ENCODE results near the gene NUBP1. TPM values are rescaled to one million over a fixed set of nuclear protein-coding genes. Genes with fewer than 3 reads are reported as not detected.
"Not testable (repeated sequence)": the region's sequence is repeated elsewhere in the genome, so short reads cannot be mapped to it uniquely, and the experiment has no call there.

NUBP1 gene
- 14.8 TPM for total RNA-seq

GRCh38 chr16:10743610-10744369 lies at the start of gene NUBP1:
Gene NUBP1, plus strand, starts transcription at chr16:10743842. Its CDS starts 22 bp downstream, at chr16:10743864.
- peak; percentile 98 for DNase-seq

DNA sequence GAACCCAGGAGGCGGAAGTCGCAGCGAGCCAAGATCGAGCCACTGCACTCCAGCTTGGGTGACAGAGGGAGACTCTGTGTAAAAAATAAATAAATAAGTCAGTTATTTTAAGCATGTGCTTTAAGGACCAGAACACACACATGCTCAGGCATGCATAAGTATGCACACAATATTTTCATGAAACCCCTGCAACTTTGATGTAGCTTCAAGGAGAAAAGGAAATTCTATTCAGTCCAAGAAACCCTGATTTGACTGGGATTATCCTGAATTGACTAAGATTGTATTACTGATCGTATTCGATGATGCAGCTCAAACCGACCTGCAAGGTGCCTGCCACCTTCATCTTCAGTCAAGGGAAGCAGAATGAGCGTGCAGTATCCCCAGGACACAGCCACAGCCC lies 49.8 kb upstream of the NUBP1 start:
- DNase-seq: no peak

GRCh38 chr16:10694306-10694705 lies 49.3 kb upstream of the NUBP1 start:
- no peak for DNase-seq

DNA sequence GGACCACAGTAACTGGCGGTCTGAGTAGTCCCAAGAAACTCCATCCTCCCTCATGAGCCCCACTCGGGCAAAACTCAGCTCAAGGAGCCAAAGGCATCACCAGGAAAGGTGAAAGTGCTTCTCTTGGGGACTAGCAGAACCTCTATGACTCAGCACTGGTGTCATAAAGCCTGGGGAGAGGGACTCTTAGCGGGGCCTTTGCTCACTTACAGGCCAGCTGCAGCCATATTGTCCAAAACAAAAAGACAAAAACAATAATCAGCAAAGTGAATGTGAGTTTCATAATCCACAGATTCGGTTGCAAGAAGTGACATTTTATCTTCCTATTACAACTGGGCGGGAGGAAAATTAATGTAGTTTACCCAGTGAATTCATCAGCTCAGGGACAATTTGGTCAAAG lies 48.8 kb upstream of the NUBP1 start, which contains the start of gene TEKT5:
Gene TEKT5, minus strand, starts transcription at position 101 of the 400 bp plus-strand sequence. Its CDS starts 57 bp downstream, at position 44.
- no peak for DNase-seq

DNA sequence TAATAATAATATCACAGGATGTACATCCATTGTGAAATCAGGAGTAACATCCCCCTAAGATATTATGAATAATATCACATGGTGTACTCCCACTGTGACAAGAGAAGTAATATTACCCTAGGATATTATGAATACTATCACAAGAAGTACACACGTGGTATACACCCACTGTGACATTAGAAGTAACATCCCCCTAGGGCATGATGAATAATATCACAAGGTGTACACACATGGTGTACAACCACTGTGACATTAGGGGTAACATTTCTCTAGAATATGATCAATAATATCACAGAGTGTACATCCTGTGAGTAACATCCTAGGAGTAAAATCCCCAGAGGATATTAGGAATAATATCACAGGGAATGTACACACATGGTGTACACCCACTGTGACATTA lies 43.9 kb upstream of the NUBP1 start:
- DNase-seq: no peak

DNA sequence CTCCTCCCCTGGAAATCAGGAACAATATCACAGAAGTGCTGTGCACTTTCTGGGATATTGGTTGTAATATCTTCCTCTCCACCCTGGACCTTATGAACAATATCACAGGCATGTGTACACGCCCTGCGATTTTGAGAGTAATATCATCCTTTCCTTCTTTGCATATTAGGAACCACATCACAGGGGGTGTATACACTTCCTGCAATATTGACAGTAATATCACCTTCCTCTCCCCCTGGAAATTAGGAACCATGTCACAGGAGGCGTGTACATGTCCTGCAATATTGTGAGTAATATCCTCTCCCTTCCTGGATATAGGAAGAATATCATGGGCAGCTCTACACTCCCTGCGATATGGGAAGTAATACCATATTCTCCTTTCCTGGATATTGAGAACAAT lies 34.7 kb upstream of the NUBP1 start:
- no peak for DNase-seq

DNA sequence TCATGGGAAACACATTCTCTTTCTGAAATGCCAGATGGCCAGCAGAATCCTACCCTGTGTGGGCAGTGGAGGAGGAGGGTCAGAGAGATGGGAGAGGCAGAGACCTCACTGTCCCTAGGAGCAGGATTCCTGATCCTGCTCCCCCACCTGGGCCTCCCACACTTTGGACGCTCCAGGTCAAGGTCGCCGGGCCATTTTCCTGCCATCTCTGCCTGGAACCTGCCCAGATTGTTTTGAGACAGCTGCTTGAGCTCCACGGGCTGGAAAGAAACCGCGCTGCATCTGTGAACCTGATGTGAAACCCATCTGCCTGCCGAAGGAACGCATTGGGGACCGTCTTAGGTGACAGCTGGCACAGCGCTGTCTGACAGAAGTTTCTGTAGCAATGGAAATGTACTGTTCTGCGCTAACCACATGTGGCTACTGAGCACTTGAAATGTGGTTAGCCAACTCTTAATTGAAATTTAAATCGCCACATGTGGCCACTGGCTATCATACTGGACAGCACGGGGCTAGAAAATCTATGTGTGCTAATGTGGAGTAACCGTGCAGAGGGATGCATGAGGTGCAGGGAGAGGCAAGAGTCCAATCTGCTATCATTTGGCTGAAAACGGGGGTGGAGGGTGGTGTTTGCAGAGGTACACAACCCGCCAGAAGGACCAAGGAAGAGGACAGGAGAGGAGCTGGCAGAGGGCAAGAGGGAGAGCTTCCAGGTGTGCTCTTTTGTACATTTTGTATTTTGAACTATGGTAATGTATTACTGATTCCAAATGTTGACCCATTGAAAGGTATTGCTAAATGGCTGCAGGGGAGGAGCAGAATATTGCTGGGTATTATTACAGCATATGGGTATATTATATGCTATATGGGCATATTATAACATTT lies 15.4 kb upstream of the NUBP1 start:
- no peak for DNase-seq

DNA sequence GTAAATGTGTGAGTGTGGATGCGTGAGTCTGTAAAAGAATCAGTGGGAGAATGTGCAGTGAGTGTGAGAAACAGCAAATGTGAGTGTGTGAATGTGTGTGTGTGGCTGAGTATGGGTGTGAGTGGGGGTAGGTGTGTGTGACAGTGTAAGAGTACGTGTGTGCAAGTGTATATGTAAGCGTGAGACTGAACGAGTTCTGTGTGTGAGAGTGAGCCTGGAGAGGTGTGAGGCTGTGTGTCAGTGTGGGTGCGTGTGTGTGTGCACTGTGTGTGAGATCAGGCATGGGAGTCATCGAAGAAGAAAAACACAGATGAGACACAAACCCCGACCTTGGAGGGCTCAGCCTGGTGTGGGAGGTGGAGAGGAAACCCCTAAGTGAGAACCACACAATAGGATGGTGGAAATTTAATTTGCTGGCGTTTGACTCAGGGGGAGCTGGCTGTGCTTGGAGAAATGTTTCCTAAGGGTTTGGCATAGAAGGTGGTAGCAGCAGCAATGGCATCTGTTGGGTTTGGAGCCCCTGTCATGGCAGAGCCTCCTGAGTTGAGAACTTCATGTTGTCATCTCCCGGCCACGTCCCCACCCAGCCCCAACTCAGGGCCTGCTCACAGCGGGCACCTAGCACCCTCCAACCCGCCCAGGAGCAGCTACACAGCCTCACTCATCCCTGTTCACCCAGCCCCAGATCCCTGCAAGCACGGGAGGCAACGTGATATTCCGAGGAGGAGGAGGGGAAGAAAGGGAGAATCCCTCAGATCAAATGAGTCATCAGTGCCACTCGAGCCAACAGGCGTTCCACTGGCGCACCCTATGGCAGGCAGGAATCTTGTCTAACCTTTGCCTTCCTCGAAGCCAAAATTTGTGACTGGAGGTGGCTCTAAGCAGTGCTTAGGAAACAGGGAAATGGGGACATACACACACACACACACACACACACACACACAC lies 14.3 kb upstream of the NUBP1 start:
- no peak for DNase-seq

- DNase-seq: no peak
These were observed 11.9 kb upstream of the NUBP1 start for GRCh38 chr16:10731790-10732189.

GRCh38 chr16:10737068-10737625 lies 6.5 kb upstream of the NUBP1 start:
- peak; percentile 52 for DNase-seq

- DNase-seq: no peak
These were observed 5.2 kb upstream of the NUBP1 start for GRCh38 chr16:10738231-10739077.

GRCh38 chr16:10740000-10740844 lies 3.4 kb upstream of the NUBP1 start:
- no peak for DNase-seq

- no peak for DNase-seq
These were observed 2.8 kb upstream of the NUBP1 start for GRCh38 chr16:10740845-10741208.

DNA sequence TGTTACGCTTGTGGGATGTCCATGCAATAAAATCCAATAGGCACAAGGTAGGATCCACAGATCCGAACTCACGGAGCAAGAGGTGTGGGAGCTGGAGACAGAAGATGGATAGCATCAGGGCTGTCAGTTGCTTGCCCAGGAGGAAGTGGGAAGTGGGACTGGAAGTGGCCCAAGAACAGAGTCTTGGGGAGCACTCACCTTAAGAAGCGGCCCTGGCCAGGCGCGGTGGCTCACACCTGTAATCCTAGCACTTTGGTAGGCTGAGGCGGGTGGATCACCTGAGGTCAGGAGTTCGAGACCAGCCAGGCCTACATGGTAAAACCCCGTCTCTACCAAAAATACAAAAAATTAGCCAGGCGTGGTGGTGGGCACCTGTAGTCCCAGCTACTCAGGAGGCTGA lies 2.4 kb upstream of the NUBP1 start:
- DNase-seq: not testable (repeated sequence)

- no peak for DNase-seq
These were observed 1.8 kb upstream of the NUBP1 start for GRCh38 chr16:10741844-10742243.

- DNase-seq: no peak
These were observed 424 bp upstream of the NUBP1 start for GRCh38 chr16:10743227-10743609.

DNA sequence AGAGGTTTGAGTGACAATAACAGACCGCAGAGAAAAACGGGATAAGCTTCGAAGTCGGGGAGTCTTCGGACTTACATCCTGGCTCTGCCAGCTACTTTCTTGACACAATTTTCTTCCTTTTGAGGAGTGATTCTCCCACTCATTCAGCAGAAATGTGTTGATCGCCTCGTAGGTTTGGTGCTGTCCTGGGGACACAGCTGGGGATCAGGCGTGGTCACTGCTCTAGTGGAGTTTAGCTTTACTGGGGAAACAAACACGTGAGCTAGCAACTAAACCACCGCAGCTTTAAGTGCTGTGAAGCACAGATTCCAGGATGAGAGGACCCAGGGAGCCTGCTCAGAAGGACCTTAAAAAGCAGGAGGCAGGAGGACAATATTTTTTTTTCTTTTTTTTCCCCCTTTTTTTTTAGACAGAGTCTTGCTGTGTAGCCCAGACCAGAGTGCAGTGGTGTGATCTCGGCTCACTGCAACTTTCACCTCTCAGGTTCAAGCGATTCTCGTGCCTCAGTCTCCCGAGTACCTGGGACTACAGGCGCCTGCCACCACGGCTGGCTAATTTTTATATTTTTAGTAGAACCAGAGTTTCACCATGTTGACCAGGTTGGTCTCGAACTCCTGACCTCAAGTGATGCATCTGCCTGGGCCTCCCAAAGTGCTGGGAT lies 858 bp downstream of the NUBP1 start:
- DNase-seq: no peak

DNA sequence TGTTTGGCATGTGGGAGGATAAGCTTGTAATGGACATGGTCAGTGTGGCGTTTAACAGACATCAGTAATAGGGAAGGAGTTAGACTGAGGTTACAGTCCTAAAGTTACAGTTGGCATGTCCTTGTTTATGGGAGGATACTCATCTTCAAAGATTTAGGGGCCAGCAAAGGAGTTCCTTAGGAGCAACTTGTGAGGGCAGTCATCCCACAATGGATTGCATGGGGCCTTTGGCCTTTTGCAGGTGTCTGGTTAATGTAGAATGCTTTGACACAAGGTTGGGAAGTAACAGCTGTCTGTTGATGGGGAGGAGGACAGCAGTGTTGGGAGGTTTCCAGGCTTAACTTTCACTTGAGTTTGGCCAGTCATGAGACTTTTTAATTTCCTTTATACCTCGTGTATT lies 2.2 kb downstream of the NUBP1 start:
- DNase-seq: no peak

GRCh38 chr16:10750793-10751192 lies 7.2 kb downstream of the NUBP1 start:
- no peak for DNase-seq

Data from skin of body (tissue), 2 donors.